Nucleus accumbens (tissue), 56 donors: ENCODE data around the gene CDT1.
A peak's percentile ranks its signal among the peaks of the same experiment; 100 is the strongest.
"Not testable (repeated sequence)": the region's sequence is repeated elsewhere in the genome, so short reads cannot be mapped to it uniquely, and the experiment has no call there.

ENCODE experiments used
- DNase-seq, 56 donors: peaks; one replicate each; lab custom pipeline; 2025; lab: John Stamatoyannopoulos, UW

CDT1 gene

DNA sequence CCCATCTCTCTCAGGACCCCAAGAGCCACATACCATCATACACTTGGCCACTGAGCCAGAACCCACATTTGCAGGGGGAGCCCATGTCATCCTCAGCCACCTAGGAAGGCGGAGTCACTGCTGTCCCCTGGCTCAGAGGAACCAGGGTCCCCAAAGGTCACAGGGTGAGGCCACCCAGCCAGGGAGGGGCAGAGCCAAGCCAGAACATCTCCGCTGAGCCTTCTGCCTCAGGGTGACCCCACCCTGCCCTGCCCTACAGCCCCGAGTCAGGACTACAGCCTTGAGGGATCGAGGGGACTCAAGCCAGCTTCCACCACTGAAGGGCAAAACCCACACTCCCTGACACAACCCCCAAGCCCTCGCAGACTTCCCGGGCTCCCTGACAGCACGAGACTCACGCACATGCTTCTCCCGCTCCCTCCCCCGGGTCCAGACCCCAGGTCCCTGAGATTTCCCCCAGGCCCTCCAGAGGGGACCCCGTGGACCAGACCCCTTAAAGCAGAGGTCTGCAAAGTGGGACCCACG lies 36.0 kb upstream of the CDT1 start:
- DNase-seq = no peak

DNA sequence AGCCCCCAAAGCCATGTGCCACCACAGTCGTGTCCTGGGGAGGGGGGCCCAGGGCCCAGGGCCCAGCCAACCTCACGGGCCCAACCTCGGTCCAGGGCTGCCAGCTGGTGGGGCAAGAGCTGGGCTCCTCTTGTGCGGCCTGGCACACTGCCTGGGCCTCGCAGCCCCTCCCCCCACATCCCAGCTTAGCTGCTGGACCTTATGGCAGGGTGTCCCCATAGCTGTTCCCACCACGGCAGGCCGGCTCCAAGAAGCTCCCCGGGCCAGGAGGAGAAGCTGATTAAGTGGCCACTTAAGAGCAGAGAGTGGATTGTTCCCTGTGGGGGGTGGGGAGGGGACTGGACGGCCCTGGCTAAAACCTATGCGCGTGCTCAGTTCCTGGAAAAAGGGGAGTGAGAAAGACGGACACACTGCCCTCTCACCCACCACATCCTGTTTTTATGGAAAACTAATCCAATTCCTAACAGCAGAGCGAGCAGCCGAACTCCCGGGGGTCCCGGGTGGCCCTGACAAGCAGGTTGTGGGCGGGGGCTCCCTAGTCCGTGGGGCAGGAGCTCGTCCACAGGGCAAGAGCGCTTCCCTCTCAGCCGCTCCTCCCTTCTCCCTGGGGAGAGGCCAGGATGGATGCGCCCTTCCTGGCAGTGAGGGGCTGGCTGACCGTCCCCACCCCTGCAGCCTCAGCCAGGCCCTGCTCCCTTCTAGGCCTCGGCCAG lies 35.4 kb upstream of the CDT1 start:
- peak in 37 of 56 donors; percentile 4 to 71 (median 30) for DNase-seq

- no peak for DNase-seq
Observed at GRCh38 chr16:88769617-88770460, 33.8 kb upstream of the CDT1 start.

DNA sequence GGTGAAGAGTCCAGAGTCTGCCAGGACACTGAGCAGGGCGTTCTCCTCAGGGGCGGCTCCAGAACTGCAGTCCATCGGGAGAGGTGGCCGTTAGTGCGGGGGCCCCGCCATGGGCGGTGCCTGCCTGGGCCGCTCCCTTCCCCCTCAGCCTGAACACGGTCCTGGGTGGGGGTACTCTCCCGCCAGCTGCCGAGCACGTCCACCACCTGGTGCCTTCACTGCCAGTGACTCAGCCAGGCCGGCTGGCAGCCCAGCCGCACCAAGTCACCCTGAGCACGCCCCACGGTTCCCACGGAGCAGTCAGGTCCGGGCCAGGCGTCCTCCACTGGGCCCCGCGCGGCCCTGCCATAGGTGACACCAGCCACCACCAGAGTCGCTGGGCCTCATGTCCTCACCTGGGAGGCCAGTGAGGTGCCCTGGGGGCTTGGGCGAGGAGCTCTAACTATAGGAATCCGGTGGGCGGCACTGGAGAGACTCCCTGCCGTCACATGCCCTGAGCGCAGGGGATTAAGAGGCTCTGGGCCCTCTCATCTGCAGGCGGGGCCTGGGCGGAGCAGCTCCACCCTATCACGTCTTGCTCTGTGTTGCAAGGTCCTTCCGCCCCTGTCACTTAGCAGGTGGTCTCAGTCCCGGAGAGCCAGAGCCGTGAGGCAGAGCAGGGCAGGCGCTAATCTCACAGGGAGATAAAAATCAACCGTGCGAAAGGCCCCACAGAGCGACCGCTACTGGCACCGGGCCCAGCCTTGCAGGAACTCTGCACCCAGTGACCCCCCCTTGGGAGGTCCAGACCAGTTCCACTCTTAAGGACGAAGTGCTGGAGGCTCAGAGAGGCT lies 32.9 kb upstream of the CDT1 start:
- peak in 2 of 56 donors; percentile 26 to 40 for DNase-seq

DNA sequence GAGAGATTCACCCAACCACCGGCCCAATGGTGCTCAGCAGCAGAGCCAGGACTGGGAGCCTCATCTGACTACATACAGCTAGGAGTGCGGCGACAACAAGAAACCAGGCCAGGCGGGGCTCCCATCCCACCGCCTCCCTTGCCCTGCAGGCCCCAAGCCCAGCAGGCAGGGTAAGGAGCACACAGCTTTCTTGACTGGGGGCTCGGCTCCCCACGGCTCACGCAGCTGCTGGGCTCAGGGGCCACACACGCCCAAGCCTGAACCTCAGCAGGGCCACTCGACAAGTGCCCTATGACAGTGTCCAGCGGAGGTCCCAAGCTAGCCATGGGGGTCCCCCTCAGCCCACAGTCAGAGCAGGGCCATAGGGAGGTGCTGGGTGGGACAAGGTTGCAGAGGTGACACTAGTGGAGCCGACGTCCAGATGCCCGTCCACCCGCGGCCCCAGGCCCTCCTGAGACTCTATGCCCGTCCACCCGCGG lies 32.3 kb upstream of the CDT1 start:
- no peak for DNase-seq

- DNase-seq = not testable (repeated sequence)
Observed at GRCh38 chr16:88771781-88772180, 31.8 kb upstream of the CDT1 start.

DNA sequence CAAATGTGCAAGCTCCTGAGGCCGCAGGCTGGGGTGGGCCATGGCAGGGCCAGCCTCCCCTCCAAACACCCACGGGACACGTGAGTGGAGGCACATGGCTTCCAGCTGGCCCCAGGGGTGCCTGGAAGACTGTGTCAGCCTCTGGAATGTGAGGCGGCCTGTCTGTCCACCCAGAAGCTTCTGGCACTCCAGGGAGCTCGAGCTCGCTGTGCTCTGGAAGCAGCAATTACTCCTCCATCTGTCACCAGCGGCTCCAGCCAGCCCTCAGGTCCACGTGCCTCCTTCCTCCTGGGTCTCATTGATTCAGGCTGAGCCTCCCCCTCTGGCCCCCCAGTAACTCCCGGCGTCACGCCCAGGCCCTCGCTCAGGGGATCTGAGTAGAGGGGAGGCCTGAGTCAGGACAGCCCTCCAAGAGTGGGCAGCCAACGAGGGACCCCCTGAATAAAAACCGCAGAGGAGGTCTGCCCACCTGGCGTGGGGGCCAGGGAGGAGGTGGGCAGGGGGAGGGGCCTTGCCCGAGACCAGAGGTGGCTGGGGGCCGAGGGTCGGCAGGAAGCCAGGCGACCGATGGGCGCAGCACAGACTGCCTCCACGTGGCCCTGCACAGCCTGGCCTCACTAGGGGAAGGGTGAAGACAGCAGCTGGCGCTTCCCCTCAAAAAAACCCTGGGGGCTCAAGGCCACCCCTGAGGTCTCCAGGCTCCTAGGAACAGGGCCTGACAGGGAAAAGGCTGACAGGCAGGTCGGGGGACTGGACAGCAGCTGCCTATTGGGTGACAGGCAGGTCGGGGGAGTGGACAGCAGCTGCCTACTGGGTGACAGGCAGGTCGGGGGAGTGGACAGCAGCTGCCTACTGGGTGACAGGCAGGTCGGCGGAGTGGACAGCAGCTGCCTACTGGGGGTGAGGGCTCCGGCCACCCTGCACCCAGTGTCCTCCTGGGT lies 30.4 kb upstream of the CDT1 start:
- DNase-seq = peak in 19 of 56 donors; percentile 8 to 63 (median 23)

- no peak for DNase-seq
Observed at GRCh38 chr16:88773812-88774291, 29.7 kb upstream of the CDT1 start.

DNA sequence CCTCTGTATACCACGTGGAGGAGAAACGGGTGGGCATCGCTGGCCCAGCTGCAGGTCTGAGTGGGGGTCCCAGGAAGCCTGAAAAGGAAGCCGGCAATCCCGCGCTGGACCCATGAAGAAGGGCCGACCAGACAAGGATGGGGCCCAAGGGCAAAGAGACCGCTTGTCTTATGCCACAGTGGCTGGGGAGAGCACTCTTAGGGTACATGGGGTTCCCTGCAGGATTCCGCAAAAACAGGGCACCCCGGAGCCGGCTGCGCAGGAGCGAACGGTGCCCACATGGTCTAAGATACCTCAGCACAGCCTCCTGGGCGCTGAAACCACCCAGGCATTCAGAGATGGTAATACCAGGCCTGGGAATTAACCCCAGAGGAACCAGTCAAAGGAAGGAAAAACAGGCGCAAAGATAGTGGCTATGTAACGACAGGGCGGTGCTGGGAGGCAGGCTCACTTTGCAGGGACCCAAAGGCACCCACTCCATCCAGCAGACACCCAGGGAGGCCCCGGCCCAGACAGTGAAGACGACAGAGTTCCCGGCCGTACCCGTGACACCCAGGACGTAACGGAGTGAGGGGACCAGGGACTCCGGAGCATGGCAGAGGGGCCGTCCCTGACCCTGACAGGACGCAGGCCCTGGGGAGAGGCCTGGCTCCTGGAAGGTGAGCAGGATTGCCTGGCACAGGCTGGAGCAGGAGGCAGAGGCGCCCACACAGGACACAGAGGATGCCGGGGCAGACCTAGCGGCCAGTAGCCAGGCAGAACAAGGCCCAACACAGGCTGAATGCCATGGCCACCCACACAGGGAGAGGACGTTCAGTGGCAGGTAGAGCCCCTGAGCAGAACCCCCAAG lies 28.8 kb upstream of the CDT1 start:
- no peak for DNase-seq

GRCh38 chr16:88775825-88776224 lies 27.8 kb upstream of the CDT1 start:
- DNase-seq = no peak

DNA sequence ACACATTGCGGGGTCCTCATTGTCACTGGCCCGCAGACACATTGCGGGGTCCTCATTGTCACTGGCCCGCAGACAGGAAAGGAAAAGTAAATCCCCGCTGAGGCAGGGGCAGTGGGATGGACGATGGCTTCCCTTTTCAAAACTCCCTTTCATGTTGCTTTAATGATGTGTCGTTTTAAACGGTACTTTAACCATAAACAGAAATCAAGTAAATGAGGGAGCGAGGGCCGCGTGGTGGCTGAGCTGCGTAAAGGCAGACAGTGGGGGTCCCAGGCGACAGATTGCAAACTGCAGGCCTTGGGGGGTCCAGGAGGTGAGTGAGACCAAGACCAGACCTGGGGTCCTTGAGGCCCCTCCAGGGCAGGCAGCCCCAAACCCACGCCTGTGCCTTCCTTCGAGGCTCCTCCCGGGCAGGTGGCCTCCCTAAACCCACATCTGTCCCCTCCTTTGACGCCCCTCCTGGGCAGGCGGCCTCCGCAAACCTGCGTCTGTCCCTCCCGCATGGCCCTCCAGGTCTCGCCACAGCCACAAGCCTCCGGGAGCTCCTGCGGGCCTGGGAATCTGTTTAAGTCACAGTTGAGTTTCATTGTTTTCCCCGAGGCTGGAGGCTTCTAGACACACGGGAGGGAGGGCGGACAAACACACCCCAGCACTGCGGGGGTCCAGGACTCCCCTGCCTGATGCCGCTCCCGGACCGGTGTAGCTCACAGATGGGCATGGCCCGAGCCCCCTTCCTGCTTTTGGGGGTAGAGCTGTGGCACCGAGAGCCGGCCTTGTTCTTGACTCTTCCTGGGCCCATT lies 25.9 kb upstream of the CDT1 start:
- peak in 1 of 56 donors; percentile 5 for DNase-seq

GRCh38 chr16:88778271-88778525 lies 25.4 kb upstream of the CDT1 start:
- DNase-seq = no peak

DNA sequence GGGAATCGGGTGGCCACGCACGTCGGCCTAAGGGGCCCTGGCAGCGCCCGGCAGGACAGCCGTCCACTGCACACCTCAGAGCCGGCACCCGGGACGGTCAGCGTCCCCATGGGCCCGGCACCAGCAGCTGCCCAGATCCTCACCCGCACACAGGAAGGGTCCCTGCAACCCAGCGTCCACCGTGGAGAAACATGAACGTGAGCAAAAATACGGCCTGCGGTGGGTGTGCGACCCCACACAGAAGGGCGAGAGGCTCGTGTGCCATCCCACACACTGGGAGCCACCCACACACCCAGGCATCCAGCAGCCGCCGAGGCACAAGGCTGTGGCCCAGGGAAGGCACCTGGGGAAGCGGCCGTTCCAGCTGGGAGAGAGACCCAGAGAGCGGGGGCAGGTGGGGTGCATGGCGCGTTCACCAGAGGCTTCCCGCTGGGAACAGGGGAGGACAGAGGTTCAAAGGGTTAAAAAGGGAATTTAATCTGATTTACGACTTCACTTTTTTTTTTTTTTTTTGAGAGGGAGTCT lies 25.0 kb upstream of the CDT1 start:
- no peak for DNase-seq

- no peak for DNase-seq
Observed at GRCh38 chr16:88779406-88780141, 24.0 kb upstream of the CDT1 start.

DNA sequence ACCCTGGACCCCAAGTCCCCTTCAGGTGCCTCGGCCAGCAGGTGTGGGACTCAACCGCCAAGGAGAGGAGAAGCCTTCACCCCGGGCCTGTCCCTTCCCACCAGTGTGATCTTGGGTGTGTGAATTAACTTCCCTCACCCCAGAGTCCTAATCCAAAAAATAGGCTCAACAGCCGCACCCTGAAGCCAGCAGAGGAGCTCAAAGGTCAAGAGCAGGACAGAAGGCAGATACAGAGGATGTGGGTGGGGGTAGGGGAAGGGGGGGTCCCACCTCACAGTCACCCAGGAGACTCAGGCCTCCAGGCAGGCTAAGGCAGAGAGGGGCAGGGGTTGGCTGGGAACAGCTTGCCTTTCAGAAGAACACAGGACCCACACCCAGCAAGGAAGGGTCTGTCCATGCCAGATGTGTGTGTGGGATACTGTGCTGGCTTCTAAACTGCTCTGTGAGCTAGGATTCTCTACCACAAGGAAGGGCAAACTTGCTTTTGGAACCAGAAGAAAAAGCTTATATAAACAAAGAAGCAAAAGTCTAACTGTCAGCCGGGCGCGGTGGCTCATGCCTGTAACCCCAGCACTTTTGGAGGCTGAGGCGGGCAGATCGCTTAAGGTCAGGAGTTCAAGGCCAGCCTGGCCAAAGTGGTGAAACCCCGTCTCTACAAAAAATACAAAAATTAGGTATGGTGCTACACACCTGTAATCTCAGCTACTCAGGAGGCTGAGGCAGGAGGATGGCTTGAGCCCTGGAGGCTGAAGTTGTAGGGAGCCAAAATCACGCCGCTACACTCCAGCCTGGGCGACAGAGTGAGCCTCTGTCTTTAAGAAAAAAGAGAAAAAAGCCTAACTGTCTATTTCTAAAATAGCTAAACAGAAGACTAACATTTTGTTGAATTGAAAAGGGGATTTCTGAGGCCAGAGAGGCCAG lies 23.2 kb upstream of the CDT1 start:
- no peak for DNase-seq
